ENCODE results near the gene NDRG2.

DNA sequence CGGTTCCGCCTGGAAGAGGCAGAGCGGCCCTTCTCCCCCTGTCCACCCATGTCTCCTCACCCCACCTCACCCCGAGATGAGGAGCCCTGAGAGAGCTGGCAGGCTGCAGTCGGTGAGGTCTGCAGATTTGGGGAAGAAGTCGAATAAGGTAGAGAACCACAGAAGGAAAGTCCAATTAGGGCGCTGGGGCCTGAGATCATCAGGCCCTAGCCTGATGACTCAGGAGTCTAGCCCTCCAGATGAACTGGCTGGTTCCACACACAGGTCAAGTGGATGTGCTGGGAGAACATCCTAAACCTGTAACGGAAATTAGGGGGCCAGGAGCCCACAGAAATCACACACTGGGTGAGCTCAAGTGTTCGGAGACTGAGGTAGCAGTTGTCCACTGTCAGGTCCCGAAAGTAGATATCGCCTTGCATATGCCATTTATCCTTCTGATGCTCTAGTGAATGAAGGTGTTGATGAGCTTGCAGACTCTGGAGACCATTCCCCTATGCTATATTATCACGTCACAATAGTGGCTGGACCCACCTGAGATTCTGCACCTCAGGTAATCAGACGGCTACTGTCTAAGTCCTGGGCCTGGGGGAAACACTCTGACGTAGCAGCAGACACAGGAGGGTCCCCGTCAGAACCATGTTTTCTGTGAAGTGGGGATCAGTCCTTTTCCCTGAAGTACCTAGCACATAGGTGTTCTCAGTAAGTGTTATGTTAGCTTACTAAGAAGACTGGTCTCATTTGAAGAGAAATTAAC is 36.0 kb downstream of the NDRG2 start:
- no peak for TF ChIP-seq POLR2AphosphoS5 (IDR thresholded peaks at IDR 0.05; ENCODE audit: low read depth)
- TF ChIP-seq, protein P1, sequence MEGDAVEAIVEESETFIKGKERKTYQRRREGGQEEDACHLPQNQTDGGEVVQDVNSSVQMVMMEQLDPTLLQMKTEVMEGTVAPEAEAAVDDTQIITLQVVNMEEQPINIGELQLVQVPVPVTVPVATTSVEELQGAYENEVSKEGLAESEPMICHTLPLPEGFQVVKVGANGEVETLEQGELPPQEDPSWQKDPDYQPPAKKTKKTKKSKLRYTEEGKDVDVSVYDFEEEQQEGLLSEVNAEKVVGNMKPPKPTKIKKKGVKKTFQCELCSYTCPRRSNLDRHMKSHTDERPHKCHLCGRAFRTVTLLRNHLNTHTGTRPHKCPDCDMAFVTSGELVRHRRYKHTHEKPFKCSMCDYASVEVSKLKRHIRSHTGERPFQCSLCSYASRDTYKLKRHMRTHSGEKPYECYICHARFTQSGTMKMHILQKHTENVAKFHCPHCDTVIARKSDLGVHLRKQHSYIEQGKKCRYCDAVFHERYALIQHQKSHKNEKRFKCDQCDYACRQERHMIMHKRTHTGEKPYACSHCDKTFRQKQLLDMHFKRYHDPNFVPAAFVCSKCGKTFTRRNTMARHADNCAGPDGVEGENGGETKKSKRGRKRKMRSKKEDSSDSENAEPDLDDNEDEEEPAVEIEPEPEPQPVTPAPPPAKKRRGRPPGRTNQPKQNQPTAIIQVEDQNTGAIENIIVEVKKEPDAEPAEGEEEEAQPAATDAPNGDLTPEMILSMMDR (IDR thresholded peaks at IDR 0.05; ENCODE audit: insufficient read depth, low read length) = no peak
- TF ChIP-seq, protein P2, sequence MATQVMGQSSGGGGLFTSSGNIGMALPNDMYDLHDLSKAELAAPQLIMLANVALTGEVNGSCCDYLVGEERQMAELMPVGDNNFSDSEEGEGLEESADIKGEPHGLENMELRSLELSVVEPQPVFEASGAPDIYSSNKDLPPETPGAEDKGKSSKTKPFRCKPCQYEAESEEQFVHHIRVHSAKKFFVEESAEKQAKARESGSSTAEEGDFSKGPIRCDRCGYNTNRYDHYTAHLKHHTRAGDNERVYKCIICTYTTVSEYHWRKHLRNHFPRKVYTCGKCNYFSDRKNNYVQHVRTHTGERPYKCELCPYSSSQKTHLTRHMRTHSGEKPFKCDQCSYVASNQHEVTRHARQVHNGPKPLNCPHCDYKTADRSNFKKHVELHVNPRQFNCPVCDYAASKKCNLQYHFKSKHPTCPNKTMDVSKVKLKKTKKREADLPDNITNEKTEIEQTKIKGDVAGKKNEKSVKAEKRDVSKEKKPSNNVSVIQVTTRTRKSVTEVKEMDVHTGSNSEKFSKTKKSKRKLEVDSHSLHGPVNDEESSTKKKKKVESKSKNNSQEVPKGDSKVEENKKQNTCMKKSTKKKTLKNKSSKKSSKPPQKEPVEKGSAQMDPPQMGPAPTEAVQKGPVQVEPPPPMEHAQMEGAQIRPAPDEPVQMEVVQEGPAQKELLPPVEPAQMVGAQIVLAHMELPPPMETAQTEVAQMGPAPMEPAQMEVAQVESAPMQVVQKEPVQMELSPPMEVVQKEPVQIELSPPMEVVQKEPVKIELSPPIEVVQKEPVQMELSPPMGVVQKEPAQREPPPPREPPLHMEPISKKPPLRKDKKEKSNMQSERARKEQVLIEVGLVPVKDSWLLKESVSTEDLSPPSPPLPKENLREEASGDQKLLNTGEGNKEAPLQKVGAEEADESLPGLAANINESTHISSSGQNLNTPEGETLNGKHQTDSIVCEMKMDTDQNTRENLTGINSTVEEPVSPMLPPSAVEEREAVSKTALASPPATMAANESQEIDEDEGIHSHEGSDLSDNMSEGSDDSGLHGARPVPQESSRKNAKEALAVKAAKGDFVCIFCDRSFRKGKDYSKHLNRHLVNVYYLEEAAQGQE (IDR thresholded peaks at IDR 0.05; ENCODE audit: insufficient replicate concordance, low read depth) = no peak

All from HL-60 (cell line).